Right hindlimb (tissue), 1 donor: ENCODE measurements around the gene IFITM10.
A peak's percentile ranks its signal among the peaks of the same experiment; 100 is the strongest.

Experiments used
- DNase-seq: peaks from one replicate; pipeline ENCODE4 v3.0.0-alpha.2; 2018

The IFITM10 gene

GRCh38 chr11:1750481-1750839 lies at the start of gene IFITM10:
TSS of gene IFITM10 (minus strand) at chr11:1750595. CDS start at chr11:1750442, 153 bp downstream.
- DNase-seq = peak; percentile 24

DNA sequence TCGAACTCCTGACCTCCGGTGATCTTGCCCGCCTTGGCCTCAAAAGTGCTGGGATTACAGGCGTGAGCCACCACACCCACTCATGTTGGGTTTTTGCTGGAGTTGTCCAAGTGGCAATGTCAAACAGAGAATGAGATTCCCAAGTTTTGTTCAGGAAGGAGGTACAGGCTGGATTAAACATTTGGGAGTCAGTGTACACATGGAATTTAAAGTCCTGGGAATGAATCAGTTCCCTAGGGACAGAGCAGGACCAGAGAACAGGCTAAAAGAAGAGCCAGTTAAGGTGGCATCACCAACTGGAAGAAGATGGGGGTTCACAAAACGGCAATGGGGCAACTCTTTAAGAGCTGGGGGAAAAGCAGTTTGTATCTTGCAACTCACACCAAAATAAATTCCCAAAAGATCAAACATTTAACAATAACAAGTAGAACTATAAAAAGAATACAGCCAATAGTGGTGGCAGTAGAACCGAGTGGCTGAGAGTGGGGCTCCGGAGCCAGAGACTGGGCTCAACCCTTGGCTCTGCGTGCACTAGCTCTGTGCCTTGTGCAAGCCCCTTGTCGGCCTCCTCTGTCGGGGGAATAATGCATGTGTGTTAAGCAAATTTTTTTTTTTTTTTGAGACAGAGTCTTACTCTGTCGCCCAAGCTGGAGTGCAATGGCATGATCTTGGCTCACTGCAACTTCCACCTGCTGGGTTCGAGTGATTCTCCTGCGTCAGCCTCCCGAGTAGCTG lies 47.2 kb upstream of the IFITM10 start:
- no peak for DNase-seq

- DNase-seq = no peak
Measured at GRCh38 chr11:1796413-1797011, 46.1 kb upstream of the IFITM10 start.

DNA sequence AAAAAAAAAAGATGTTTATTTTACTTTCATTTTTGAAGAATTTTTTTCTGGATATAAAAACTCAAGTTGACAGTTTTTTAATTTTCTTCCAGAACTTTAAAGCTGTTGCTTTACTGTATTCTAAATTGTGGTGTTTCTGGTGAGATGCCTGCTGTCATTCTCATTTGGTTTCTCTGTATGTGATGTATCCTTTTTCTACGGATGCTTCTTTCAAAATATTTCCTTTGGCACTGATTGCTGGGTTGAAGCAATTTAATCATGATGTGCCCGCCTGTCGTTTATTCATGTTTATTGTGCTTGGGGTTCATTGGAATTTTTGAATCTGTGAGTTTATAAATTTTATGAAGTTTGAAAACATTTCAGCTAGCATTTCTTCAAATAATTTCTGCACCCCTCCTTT lies 42.7 kb upstream of the IFITM10 start:
- DNase-seq = no peak

- DNase-seq = no peak
Measured at GRCh38 chr11:1792461-1792860, 42.1 kb upstream of the IFITM10 start.

- no peak for DNase-seq
Measured at GRCh38 chr11:1791912-1792311, 41.5 kb upstream of the IFITM10 start.

DNA sequence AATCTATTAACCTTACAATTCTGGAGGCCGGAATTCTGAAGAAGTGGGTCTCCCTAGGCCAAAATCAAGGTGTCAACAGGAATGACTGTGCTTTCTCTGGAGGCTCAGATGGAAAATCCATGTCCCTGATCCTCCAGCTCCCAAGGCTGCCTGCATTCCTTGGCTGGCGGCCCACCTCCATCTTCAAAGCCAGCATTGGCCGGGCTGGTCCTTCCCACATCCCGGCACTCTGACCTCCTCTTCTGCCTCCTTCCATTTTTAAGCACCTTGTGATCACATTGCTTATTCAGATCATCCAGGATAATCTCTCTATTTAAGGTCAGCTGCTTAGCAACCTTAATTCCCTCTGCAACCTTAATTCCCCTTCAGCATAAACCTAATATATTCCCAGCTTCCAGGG lies 36.1 kb upstream of the IFITM10 start:
- DNase-seq = no peak

GRCh38 chr11:1785749-1786413 lies 35.5 kb upstream of the IFITM10 start:
- no peak for DNase-seq

DNA sequence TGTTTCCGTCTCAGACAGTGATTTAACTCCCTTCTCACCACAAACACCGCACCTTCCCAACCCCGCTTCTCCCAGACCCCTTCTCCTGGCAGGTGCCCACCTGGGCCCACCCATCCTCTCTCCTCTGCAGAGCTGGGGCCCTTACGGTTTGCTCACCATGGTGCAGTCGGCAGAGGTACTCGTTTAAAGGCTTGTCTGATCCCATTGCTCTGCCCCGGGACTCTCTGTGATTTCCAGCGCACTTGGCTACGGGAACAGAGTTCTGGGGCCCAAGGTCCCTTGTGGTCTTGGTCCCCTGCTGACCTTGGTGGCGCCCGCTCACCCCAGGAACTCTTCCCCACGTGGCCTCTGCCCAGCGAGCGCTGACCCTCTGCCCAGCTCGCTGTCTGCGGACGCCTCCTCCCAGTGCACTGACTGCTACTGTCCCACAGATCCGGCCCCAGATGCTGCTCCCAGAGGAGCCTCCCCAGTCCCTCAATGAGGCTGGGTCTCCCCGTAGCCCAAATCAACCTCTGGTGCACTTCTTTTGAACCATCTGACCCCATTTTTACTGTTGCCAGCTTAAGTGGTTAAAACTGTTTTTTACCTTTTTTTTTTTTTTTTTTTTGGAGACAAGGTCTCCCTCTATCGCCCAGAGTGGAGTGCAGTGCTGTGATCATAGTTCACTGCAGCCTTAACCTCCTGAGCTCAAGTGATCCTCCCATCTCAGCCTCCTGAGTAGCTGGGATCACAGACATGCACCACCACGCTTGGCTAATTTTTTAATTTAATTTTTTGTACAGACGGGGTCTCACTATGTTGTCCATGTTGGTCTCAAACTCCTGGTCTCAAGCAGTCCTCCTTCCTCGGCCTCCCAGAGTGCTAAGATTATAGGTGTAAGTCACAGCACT lies 34.6 kb upstream of the IFITM10 start:
- no peak for DNase-seq

DNA sequence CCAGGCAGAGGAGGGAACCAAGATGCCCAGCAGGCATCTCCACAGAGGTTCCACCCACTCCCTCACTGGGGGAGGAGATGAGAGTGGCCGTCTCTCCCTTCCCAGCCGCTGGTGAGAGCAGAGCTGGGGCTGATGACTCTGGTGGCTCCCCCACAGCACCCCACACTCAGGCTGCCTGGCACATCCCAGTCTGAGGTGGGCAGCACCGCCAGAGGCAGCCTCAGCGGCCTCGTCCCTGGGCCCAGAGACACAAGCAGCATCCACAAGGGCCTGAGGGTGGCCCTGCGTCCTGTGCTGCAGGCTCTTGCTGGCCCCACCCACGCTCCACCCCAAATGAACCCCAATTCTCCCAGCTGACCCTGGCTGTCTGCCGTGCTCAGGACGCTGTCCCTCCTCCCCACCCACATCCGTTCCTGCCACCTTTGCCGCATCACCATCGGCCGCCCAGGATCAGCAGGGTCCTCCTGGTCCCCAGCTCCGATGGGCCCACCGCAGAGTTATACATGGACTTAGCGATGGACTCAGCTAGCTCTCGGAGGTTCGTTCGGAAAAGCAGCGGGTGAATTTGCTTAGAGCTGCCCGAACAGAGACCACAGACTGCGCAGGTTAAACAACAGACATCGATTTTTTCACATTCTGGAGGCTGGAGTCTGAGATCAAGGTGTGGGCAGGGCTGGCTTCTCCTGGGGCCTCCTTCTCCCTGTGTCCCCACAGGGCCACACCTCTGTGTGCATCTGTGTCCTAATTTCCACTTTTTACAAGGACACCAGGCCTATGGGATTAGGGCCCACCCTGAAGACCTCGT lies 33.5 kb upstream of the IFITM10 start:
- no peak for DNase-seq

- no peak for DNase-seq
Measured at GRCh38 chr11:1782831-1783724, 32.7 kb upstream of the IFITM10 start.

GRCh38 chr11:1782031-1782590 lies 31.7 kb upstream of the IFITM10 start:
- DNase-seq = no peak

GRCh38 chr11:1781593-1781975 lies 31.2 kb upstream of the IFITM10 start:
- no peak for DNase-seq

GRCh38 chr11:1780700-1781592 lies 30.6 kb upstream of the IFITM10 start:
- no peak for DNase-seq

GRCh38 chr11:1779806-1780699 lies 29.7 kb upstream of the IFITM10 start:
- DNase-seq = no peak

DNA sequence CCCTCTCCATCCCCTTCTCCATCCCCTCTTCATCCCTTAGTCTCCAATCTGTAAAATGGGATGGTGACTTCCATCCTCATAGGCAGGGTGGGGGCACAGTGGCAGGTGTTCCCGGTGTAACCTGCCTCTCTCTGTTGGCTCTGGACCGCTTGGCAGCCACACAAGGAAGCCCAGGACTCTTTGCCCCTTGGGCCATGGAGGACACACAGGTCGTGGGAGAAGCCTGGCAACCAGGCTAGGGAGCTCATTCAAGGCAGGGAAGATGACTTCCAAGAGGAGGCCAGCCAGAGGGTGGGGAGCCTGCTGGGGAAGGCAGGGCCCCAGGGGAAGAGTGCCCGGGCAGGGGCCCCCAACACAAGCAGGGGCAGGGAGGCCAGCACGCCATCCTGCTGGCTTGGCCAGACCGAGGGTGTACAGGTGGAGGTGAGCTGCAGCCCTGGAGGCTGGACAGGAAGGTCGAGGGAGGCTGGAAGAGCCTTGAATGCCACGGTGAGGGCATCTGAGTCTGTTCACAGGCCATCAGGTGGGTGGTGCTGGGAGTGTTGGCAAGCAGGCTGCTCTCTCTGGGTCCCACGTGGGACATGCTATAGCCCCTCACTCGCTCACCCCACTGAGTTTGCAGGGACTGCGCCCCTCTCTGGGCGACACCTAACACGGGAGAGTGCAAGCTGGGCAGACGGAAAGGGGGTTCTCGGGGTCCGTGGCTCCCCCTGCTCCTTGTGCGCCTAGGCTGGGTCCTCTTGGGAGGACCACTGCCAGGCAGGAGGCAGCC lies 28.8 kb upstream of the IFITM10 start:
- no peak for DNase-seq

- DNase-seq = no peak
Measured at GRCh38 chr11:1778141-1778911, 27.9 kb upstream of the IFITM10 start.
